Measurements from ENCODE around the gene TSPAN13.

GRCh38 chr7:16732828-16733227, 20.7 kb upstream of the TSPAN13 start:
- TF ChIP-seq DPF2 (IDR thresholded peaks at IDR 0.05) (no peak), ATF7 (IDR thresholded peaks at IDR 0.05; ENCODE audit: low read depth) (no peak), CTCF (IDR thresholded peaks at IDR 0.05 in 2 of 3, conservative IDR thresholded peaks at IDR 0.05 in 1 of 3; ENCODE audit: control insufficient read depth in 2 of 3, extremely low read depth in 1 of 3, insufficient read depth in 1 of 3, low read depth in 3 of 3, low read length in 3 of 3) (no peak), CBX3 (IDR thresholded peaks at IDR 0.05; ENCODE audit: borderline replicate concordance, low read depth) (no peak), SUZ12 (IDR thresholded peaks at IDR 0.05; ENCODE audit: unreplicated experiment) (no peak), KAT2A (conservative IDR thresholded peaks at IDR 0.05; ENCODE audit: control insufficient read depth, low read depth, low read length) (no peak), EED (IDR thresholded peaks at IDR 0.05; ENCODE audit: low read depth) (no peak), IKZF2 (IDR thresholded peaks at IDR 0.05) (no peak), ZNF274 (IDR thresholded peaks at IDR 0.05; ENCODE audit: insufficient read depth, insufficient read length) (no peak), SIX5 (IDR thresholded peaks at IDR 0.05; ENCODE audit: low read depth, low read length, severe bottlenecking) (no peak), JUND (IDR thresholded peaks at IDR 0.05; ENCODE audit: low read depth, low read length) (no peak), SRF (IDR thresholded peaks at IDR 0.05; ENCODE audit: low read depth in 2 of 2, low read length in 2 of 2) (no peak), ESRRA (IDR thresholded peaks at IDR 0.05; ENCODE audit: low read length) (no peak)

Data from GM12878 (cell line).